ENCODE measurements around the gene CASP2.

GRCh38 chr7:143243614-143244013 is 44.5 kb upstream of the CASP2 start:
- TF ChIP-seq EGR1 (IDR thresholded peaks at IDR 0.05; ENCODE audit: borderline replicate concordance, low read depth, low read length), result no peak
- no peak for TF ChIP-seq POLR2A (IDR thresholded peaks at IDR 0.05; ENCODE audit: control extremely low read depth in 1 of 2, low read depth in 2 of 2, low read length in 2 of 2)
- TF ChIP-seq CEBPB (IDR thresholded peaks at IDR 0.05; ENCODE audit: low read depth, low read length), result no peak
- TF ChIP-seq POLR2AphosphoS5 (IDR thresholded peaks at IDR 0.05; ENCODE audit: low read depth, low read length), result no peak
- no peak for TF ChIP-seq EZH2 (IDR thresholded peaks at IDR 0.05; ENCODE audit: low read depth, low read length, severe bottlenecking)
- no peak for TF ChIP-seq E2F6 (IDR thresholded peaks at IDR 0.05)
- no peak for TF ChIP-seq CTCF (IDR thresholded peaks at IDR 0.05; ENCODE audit: control extremely low read depth in 1 of 3, insufficient read depth in 1 of 3, low read depth in 1 of 3, low read length in 3 of 3)
- TF ChIP-seq JUN (IDR thresholded peaks at IDR 0.05; ENCODE audit: low read depth, low read length), result no peak
- no peak for TF ChIP-seq SUZ12 (IDR thresholded peaks at IDR 0.05; ENCODE audit: low read length)
- TF ChIP-seq SP1 (IDR thresholded peaks at IDR 0.05; ENCODE audit: low read depth, low read length), result no peak
- no peak for TF ChIP-seq JUND (IDR thresholded peaks at IDR 0.05; ENCODE audit: low read length)

All from H1 (cell line).